Heart right ventricle (tissue), 16 donors: ENCODE measurements around the gene PLA2G4E. TPM values are rescaled to one million over a fixed set of nuclear protein-coding genes. Genes with fewer than 3 reads are reported as not detected.
A peak's percentile ranks its signal among the peaks of the same experiment; 100 is the strongest.

Source experiments
- ATAC-seq, 8 donors: fragments of 200-7000 bp; cut with Tn5 transposase; one replicate each; pipeline ENCODE4 v1.9.1; 2020; ENCODE audit warnings: mild to moderate bottlenecking in 8 of 8, moderate library complexity in 8 of 8, moderate number of reproducible peaks in 1 of 8
- DNase-seq, 2 donors: peaks; one replicate each; pipeline ENCODE4 v3.0.0-alpha.2; 2020
- H3K27ac ChIP-seq, 10 donors: fragments of 200-600 bp; sonication (generic) in 2 of 10; one replicate each; pipeline versions ENCODE4 v1.5.0 to v1.8.0; 2020 to 2022; ENCODE audit warnings: mild to moderate bottlenecking in 3 of 10
- H3K27me3 ChIP-seq, 7 donors: fragments of 200-600 bp; one replicate each; pipeline ENCODE4 v1.8.0; 2021 to 2022; ENCODE audit warnings: mild to moderate bottlenecking in 2 of 7
- H3K36me3 ChIP-seq, 9 donors: fragments of 200-600 bp; sonication (generic) in 1 of 9; one replicate each; pipeline versions ENCODE4 v1.5.0 to v1.8.0; 2020 to 2022; ENCODE audit warnings: mild to moderate bottlenecking in 2 of 9
- H3K4me1 ChIP-seq, 9 donors: fragments of 200-600 bp; sonication (generic) in 1 of 9; one replicate each; pipeline versions ENCODE4 v1.5.0 to v1.8.0; 2020 to 2022; ENCODE audit warnings: mild to moderate bottlenecking in 4 of 9
- H3K4me3 ChIP-seq, 10 donors: fragments of 200-600 bp; sonication (generic) in 2 of 10; one replicate each; pipeline versions ENCODE4 v1.5.0 to v1.8.0; 2020 to 2022; ENCODE audit warnings: mild to moderate bottlenecking in 7 of 10, moderate library complexity in 2 of 10
- H3K9me3 ChIP-seq, 11 donors: fragments of 200-600 bp in 10 of 11; sonication (generic) in 2 of 11; one replicate each; pipeline versions ENCODE4 v1.5.0 to v1.8.0; 2013 to 2022; ENCODE audit warnings: mild to moderate bottlenecking in 2 of 11, control low read depth in 1 of 11, moderate library complexity in 1 of 11
- CTCF ChIP-seq, 9 donors: fragments of 200-600 bp; sonication (generic) in 2 of 9; IDR thresholded peaks; one replicate each; pipeline versions ENCODE4 v1.5.0 to v1.8.0; 2021 to 2022; ENCODE audit warnings: antibody characterized with exemption in 9 of 9, mild to moderate bottlenecking in 5 of 9, moderate library complexity in 1 of 9
- WGBS, 2 donors: extraction: QIAGEN DNeasy Blood & Tissue Kit; methylation state at CpG; one replicate each; pipeline ENCODE4 v1.1.7; 2013; ENCODE audit warnings: inconsistent platforms in 1 of 2; 5-methylcytosine and 5-hydroxymethylcytosine counted together
- intact Hi-C, 10 donors: fragments of 100-400 bp; cut with DNase I; formaldehyde crosslinking; loops; one replicate each; pipeline versions ENCODE4 v1.11.1 to v1.14.2; 2022
- polyA plus RNA-seq, 2 donors: library from polyadenylated mRNA; stranded (reverse); fragments of 200-250 nt; gene quantifications; one replicate each; pipeline ENCODE4 v1.2.3, GENCODE V29; 2013
- total RNA-seq, 10 donors: library from RNA; stranded (reverse); fragmentation: NEBNext Ultra II Directional in 3 of 10; extraction: Animal tissue kit (Norgen Biotek cat#: 25700) in 3 of 10; gene quantifications; one replicate each; pipeline versions ENCODE4 v1.2.1 to v1.2.4, GENCODE V29; 2021 to 2023
- donor health status: Arrhythmogenic right ventricular cardiomyopathy.
- donor health status: ischemic (EF 13 %, LVEDD 7.1; RV severe dilation, severe dysfunction).
- donor health status: healthy with polysubstance abuse.
- donor health status: DM: no; HTN: yes; CAD: no.
- donor health status: DM: no; HTN: no; CAD: no.
- donor health status: ischemic (EF 25% LVEDD 6.9; RV normal size, moderate dysfunction).
- donor health status: ischemic (EF 25% LVEDD 5.7; RV mildly dilated, moderate dysfunction).
- donor health status: healthy.
- donor health status: DM: yes; HTN: yes; CAD: no.
- donor health status: Ischemic cardiomyopathy.
- donor health status: ischemic (EF 35%, LVEDD 5.7; RV mildly dilated, moderate dysfunction).
- donor health status: nonischemic (EF 11% LVEDD 7.7; RV severe dilation, severe dysfunction).
- donor health status: DM: yes; HTN: yes; CAD: no.
- donor health status: PGD.
- donor health status: ischemic (EF 29% LVEDD 5.4; RV normal size, mild dysfunction).
- donor health status: nonischemic (EF 23%, LVEDD 6.1; RV moderate dilation, normal function).

PLA2G4E gene
- total and polyA plus RNA-seq, 12 donors, result 0.05 to 0.79 (median 0.07) TPM; not detected in 7

- TF ChIP-seq CTCF (IDR thresholded peaks at IDR 0.05), result no peak
- Histone ChIP-seq H3K9me3 (no peaks in the 10 kb centered on the region), H3K4me3 (no peak overlapping the region), H3K27me3 (no peaks in the 10 kb centered on the region), H3K36me3 (peaks cover 0 to 9% (median 0%) of the 10 kb centered on the region in 9 donors), H3K27ac (peak overlapping the region; percentile 62 to 97 (median 78)), H3K4me1 (peaks cover 19 to 95% (median 80%) of the 10 kb centered on the region in 9 donors)
- DNase-seq (no peak), ATAC-seq (peak in 3 of 8 donors; percentile 7 to 24 (median 16))
- 45 to 47% methylated on average over 4 of the region's 4 CpGs for WGBS, 2 donors
- intact Hi-C loops, result loop anchor here in 3 of 10 donors (5.0 to 10.0 kb wide), 3 partner anchors 39 to 52 kb away; no protein-coding TSS in a partner anchor
These were observed 54.4 kb downstream of the PLA2G4E start for GRCh38 chr15:41966414-41966812.

GRCh38 chr15:41965441-41966413 is 55.1 kb downstream of the PLA2G4E start:
- intact Hi-C loops, result loop anchor here in 3 of 10 donors (5.0 to 10.0 kb wide), 3 partner anchors 38 to 51 kb away; no protein-coding TSS in a partner anchor
- peak; percentile 59 to 72 for DNase-seq
- H3K27ac ChIP-seq, result peak overlapping the region; percentile 62 to 97 (median 78)
- no peak for TF ChIP-seq CTCF (IDR thresholded peaks at IDR 0.05)
- no peaks in the 10 kb centered on the region for H3K27me3 ChIP-seq
- H3K9me3 ChIP-seq, result no peaks in the 10 kb centered on the region
- WGBS, 2 donors, result 50 to 51% methylated on average over 15 of the region's 15 CpGs
- ATAC-seq, result peak; percentile 40 to 89 (median 71)
- no peak overlapping the region for H3K4me3 ChIP-seq
- peaks cover 0 to 9% (median 0%) of the 10 kb centered on the region in 9 donors for H3K36me3 ChIP-seq
- peaks cover 19 to 96% (median 81%) of the 10 kb centered on the region in 9 donors for H3K4me1 ChIP-seq

- peaks cover 27 to 95% (median 72%) of the 10 kb centered on the region in 9 donors for H3K4me1 ChIP-seq
- intact Hi-C loops, result loop anchor here in 1 of 10 donors (10.0 kb wide), 1 partner anchor 47 kb away; no protein-coding TSS in a partner anchor
- H3K4me3 ChIP-seq, result no peak overlapping the region
- no peak for ATAC-seq
- H3K27ac ChIP-seq, result peak overlapping the region in 3 of 10 donors; percentile 15 to 54 (median 21)
- no peaks in the 10 kb centered on the region for H3K9me3 ChIP-seq
- no peak for DNase-seq
- 78 to 92% methylated on average over 1 of the region's 1 CpG for WGBS, 2 donors
- no peaks in the 10 kb centered on the region for H3K27me3 ChIP-seq
- no peak for TF ChIP-seq CTCF (IDR thresholded peaks at IDR 0.05)
- H3K36me3 ChIP-seq, result peaks cover 0 to 14% (median 0%) of the 10 kb centered on the region in 9 donors
These were observed 59.1 kb downstream of the PLA2G4E start for GRCh38 chr15:41961595-41962202.

GRCh38 chr15:41961001-41961518 is 59.8 kb downstream of the PLA2G4E start:
- TF ChIP-seq CTCF (IDR thresholded peaks at IDR 0.05), result no peak
- H3K4me3 ChIP-seq, result no peak overlapping the region
- H3K27me3 ChIP-seq, result no peaks in the 10 kb centered on the region
- no peaks in the 10 kb centered on the region for H3K9me3 ChIP-seq
- H3K36me3 ChIP-seq, result peaks cover 0 to 16% (median 0%) of the 10 kb centered on the region in 9 donors
- DNase-seq (no peak), ATAC-seq (no peak)
- H3K4me1 ChIP-seq, result peaks cover 21 to 95% (median 72%) of the 10 kb centered on the region in 9 donors
- intact Hi-C loops, result loop anchor here in 1 of 10 donors (10.0 kb wide), 1 partner anchor 46 kb away; no protein-coding TSS in a partner anchor
- 57 to 60% methylated on average over 2 of the region's 2 CpGs for WGBS, 2 donors
- peak overlapping the region in 6 of 10 donors; percentile 11 to 54 (median 24) for H3K27ac ChIP-seq
